HG02678 (cell line): ENCODE data around the gene COL26A1.
"Not testable (repeated sequence)": the region's sequence is repeated elsewhere in the genome, so short reads cannot be mapped to it uniquely, and the experiment has no call there.

Source experiments
- ATAC-seq: cut with Tn5 transposase; IDR thresholded peaks from one replicate; pipeline ENCODE4 v1.9.1; 2021; ENCODE audit warnings: mild to moderate bottlenecking, moderate library complexity; ENCODE audit not compliant: unreplicated experiment

The COL26A1 gene

GRCh38 chr7:101401390-101402080, 38.9 kb downstream of the COL26A1 start:
- no peak for ATAC-seq

- no peak for ATAC-seq
Observed at GRCh38 chr7:101402081-101402779, 39.6 kb downstream of the COL26A1 start.

GRCh38 chr7:101402835-101403234, 40.2 kb downstream of the COL26A1 start:
- no peak for ATAC-seq

- no peak for ATAC-seq
Observed at GRCh38 chr7:101405474-101406067, 42.9 kb downstream of the COL26A1 start.

GRCh38 chr7:101410743-101411507, 48.2 kb downstream of the COL26A1 start:
- no peak for ATAC-seq

GRCh38 chr7:101411508-101411874, 48.8 kb downstream of the COL26A1 start:
- no peak for ATAC-seq

GRCh38 chr7:101412976-101413375, 50.3 kb downstream of the COL26A1 start:
- ATAC-seq: no peak

- ATAC-seq: no peak
Observed at GRCh38 chr7:101418694-101419093, 56.0 kb downstream of the COL26A1 start.

- ATAC-seq: no peak
Observed at GRCh38 chr7:101419831-101420230, 57.2 kb downstream of the COL26A1 start.

- ATAC-seq: no peak
Observed at GRCh38 chr7:101420436-101420835, 57.8 kb downstream of the COL26A1 start.

GRCh38 chr7:101422356-101423195, 59.9 kb downstream of the COL26A1 start:
- no peak for ATAC-seq

- ATAC-seq: no peak
Observed at GRCh38 chr7:101426303-101427011, 63.8 kb downstream of the COL26A1 start.

- ATAC-seq: no peak
Observed at GRCh38 chr7:101428093-101428866, 65.6 kb downstream of the COL26A1 start.

GRCh38 chr7:101432316-101432715, 69.6 kb downstream of the COL26A1 start:
- no peak for ATAC-seq

GRCh38 chr7:101433688-101434087, 71.0 kb downstream of the COL26A1 start:
- ATAC-seq: no peak

- ATAC-seq: not testable (repeated sequence)
Observed at GRCh38 chr7:101434155-101434554, 71.5 kb downstream of the COL26A1 start.

- no peak for ATAC-seq
Observed at GRCh38 chr7:101435461-101436220, 73.0 kb downstream of the COL26A1 start.

- ATAC-seq: no peak
Observed at GRCh38 chr7:101436221-101436735, 73.6 kb downstream of the COL26A1 start.
